Endothelial cell of umbilical vein (primary cell): ENCODE measurements around the gene GLIS2. TPM values are rescaled to one million over a fixed set of nuclear protein-coding genes. Genes with fewer than 3 reads are reported as not detected.

Experiments used
- BruUV-seq: library from RNA; stranded (reverse); fragments of 400-500 nt; replicated peaks from 2 replicates; lab custom pipeline; 2021; lab: Mats Ljungman, UMichigan
- CTCF ChIA-PET: fragments of 300-600, 350-600 bp; sonication (Branson Sonifier 250); formaldehyde crosslinking; loops from one replicate; lab custom pipeline; 2021; ENCODE audit warnings: antibody characterized with exemption, inconsistent platforms; lab: Charles Lee
- POLR2A ChIA-PET: fragments of 300-600, 350-600 bp; sonication (Branson Sonifier 250); formaldehyde crosslinking; loops from one replicate; lab custom pipeline; 2021; ENCODE audit warnings: antibody characterized with exemption, inconsistent platforms; lab: Charles Lee
- DNase-seq: peaks from one replicate; pipeline ENCODE4 v3.0.0-alpha.2; 2011; ENCODE audit warnings: low read depth, low spot score
- FAIRE-seq: peaks from 2 replicates; lab custom pipeline; 2011; peaks lifted over from hg19 to GRCh38; lab: Jason Lieb, UNC
- H2AFZ ChIP-seq: 2 replicates; pipeline ENCODE4 v1.6.0; 2012; ENCODE audit warnings: low read depth, low read length, control low read depth, inconsistent platforms
- H3K27ac ChIP-seq: 2 replicates; pipeline ENCODE4 v1.5.1; 2011; ENCODE audit warnings: low read depth, mild to moderate bottlenecking, control low read depth, low read length, moderate library complexity; ENCODE audit not compliant: insufficient read depth
- H3K27me3 ChIP-seq, 2 experiments: 2 replicates each; pipeline versions ENCODE4 v1.6.0 to v1.6.1; 2011; ENCODE audit warnings: low read length in 2 of 2, mixed read lengths in 1 of 2; ENCODE audit not compliant: control insufficient read depth in 2 of 2, insufficient read depth in 2 of 2
- H3K36me3 ChIP-seq, 2 experiments: 2 replicates in 1 of 2; 3 replicates in 1 of 2; pipeline ENCODE4 v1.5.1; 2011; ENCODE audit warnings: low read length in 2 of 2, mild to moderate bottlenecking in 1 of 2, moderate library complexity in 1 of 2; ENCODE audit not compliant: control insufficient read depth in 2 of 2, insufficient read depth in 2 of 2; ENCODE audit errors: extremely low read depth in 1 of 2
- H3K4me1 ChIP-seq: 3 replicates; pipeline ENCODE4 v1.5.1; 2011; ENCODE audit warnings: mild to moderate bottlenecking, low read length; ENCODE audit not compliant: control insufficient read depth, insufficient read depth; ENCODE audit errors: extremely low read depth
- H3K4me2 ChIP-seq: 2 replicates; pipeline ENCODE4 v1.6.1; 2011; ENCODE audit warnings: low read length, control low read depth, mixed read lengths; ENCODE audit not compliant: insufficient read depth
- H3K4me3 ChIP-seq, 3 experiments: fragments of 200-600 bp in 1 of 3; sonication (generic), shearing (Covaris generic) in 1 of 3; replicated peaks in 1 of 3; 2 replicates each; pipeline ENCODE4 v1.5.1; 2011 to 2016; ENCODE audit warnings: control low read depth in 3 of 3, low read length in 3 of 3, mild to moderate bottlenecking in 2 of 3, inconsistent platforms in 1 of 3, low read depth in 1 of 3, moderate library complexity in 1 of 3; ENCODE audit not compliant: insufficient read depth in 1 of 3
- H3K79me2 ChIP-seq: 2 replicates; pipeline ENCODE4 v1.6.0; 2012; ENCODE audit warnings: low read length, inconsistent platforms; ENCODE audit not compliant: control insufficient read depth, insufficient read depth
- H3K9ac ChIP-seq: replicated peaks from 2 replicates; pipeline ENCODE3; 2011; ENCODE audit warnings: low read length, control low read depth; ENCODE audit not compliant: insufficient read depth; ENCODE audit errors: extremely low read depth
- H3K9me1 ChIP-seq: replicated peaks from 3 replicates; pipeline ENCODE4 v1.6.0; 2011; ENCODE audit warnings: mild to moderate bottlenecking, low read length; ENCODE audit not compliant: control insufficient read depth, insufficient read depth; ENCODE audit errors: extremely low read depth
- H3K9me3 ChIP-seq: replicated peaks from 2 replicates; pipeline ENCODE4 v1.5.1; 2012; ENCODE audit warnings: low read length, inconsistent platforms; ENCODE audit not compliant: control insufficient read depth, insufficient read depth
- H4K20me1 ChIP-seq: replicated peaks from 2 replicates; pipeline ENCODE3; 2011; ENCODE audit warnings: mild to moderate bottlenecking, low read length; ENCODE audit not compliant: control insufficient read depth, insufficient read depth; ENCODE audit errors: extremely low read depth
- CTCF ChIP-seq, 2 donors: IDR thresholded peaks; 1 replicate in 1 of 2; 2 replicates in 1 of 2; pipeline ENCODE4 v1.5.1; 2011; ENCODE audit warnings: low read length in 2 of 2, mild to moderate bottlenecking in 2 of 2, moderate library complexity in 2 of 2, control low read depth in 1 of 2, inconsistent platforms in 1 of 2, low read depth in 1 of 2; ENCODE audit not compliant: insufficient read depth in 1 of 2; ENCODE audit errors: extremely low read depth in 1 of 2
- EZH2 ChIP-seq: IDR thresholded peaks from 2 replicates; pipeline ENCODE4 v1.6.1; 2012; ENCODE audit warnings: borderline replicate concordance, low read depth, mild to moderate bottlenecking, moderate library complexity, low read length, inconsistent platforms; ENCODE audit not compliant: severe bottlenecking
- FOS ChIP-seq: IDR thresholded peaks from 2 replicates; pipeline ENCODE4 v1.6.1; 2011; ENCODE audit warnings: mild to moderate bottlenecking, low read length, moderate library complexity, borderline replicate concordance; ENCODE audit not compliant: insufficient read depth
- GATA2 ChIP-seq: IDR thresholded peaks from 2 replicates; pipeline ENCODE4 v1.7.0; 2011; ENCODE audit warnings: low read depth, mild to moderate bottlenecking, moderate library complexity, mixed read lengths, low read length; ENCODE audit not compliant: insufficient read length, insufficient read depth
- JUN ChIP-seq: IDR thresholded peaks from 2 replicates; pipeline ENCODE4 v1.6.1; 2011; ENCODE audit warnings: borderline replicate concordance, low read depth; ENCODE audit not compliant: insufficient read length, insufficient read depth
- MAX ChIP-seq: IDR thresholded peaks from 2 replicates; pipeline ENCODE4 v1.6.1; 2011; ENCODE audit not compliant: insufficient read depth, insufficient read length
- MYC ChIP-seq: IDR thresholded peaks from one replicate; pipeline ENCODE4 v1.6.1; 2011; ENCODE audit warnings: mild to moderate bottlenecking, low read depth, low read length
- POLR2A ChIP-seq: IDR thresholded peaks from 2 replicates; pipeline ENCODE4 v1.6.1; 2012; ENCODE audit warnings: low read depth, mild to moderate bottlenecking, control low read depth, low read length
- POLR2AphosphoS5 ChIP-seq: IDR thresholded peaks from 2 replicates; pipeline ENCODE4 v1.6.1; 2012; ENCODE audit warnings: low read depth, mild to moderate bottlenecking, control low read depth, low read length, moderate library complexity; ENCODE audit not compliant: insufficient read depth
- dilution Hi-C: fragments of 300-500 bp; cut with MboI; formaldehyde crosslinking; loops from one replicate; pipeline ENCODE4 v1.15.0; 2019; ENCODE audit warnings: low sequenced_read_pairs; ENCODE audit not compliant: extremely low pct_ligation_motif_present
- intact Hi-C: fragments of 100-400 bp; cut with micrococcal nuclease; formaldehyde crosslinking; loops from one replicate; pipeline ENCODE4 v1.10.0; 2022
- polyA plus RNA-seq, 4 experiments: library from polyadenylated mRNA; depleted of rRNA in 3 of 4; stranded (reverse) in 3 of 4; unstranded in 1 of 4; fragments of >200 nt; gene quantifications; 2 replicates each; pipeline versions ENCODE4 v1.2.1 to v1.2.3, GENCODE V29; 2011 to 2012; ENCODE audit warnings: missing spikeins in 1 of 4
- total RNA-seq: library from RNA; stranded (reverse); gene quantifications from 2 replicates; pipeline ENCODE4 v1.2.3, GENCODE V29; 2021

GLIS2 gene
- total and polyA plus RNA-seq, 2 donors (not counting 3 experiments of a cell fraction or from before 2014, with no cell fraction given) = 4.6 to 10.1 TPM

GRCh38 chr16:4349332-4349731, 33.5 kb downstream of the GLIS2 start:
- FAIRE-seq (no peak), DNase-seq (no peak)
- H3K4me3 ChIP-seq = no peak overlapping the region
- H3K9me3 ChIP-seq = no peaks in the 10 kb centered on the region
- peaks cover 7% of the 10 kb centered on the region for H3K4me1 ChIP-seq
- CTCF ChIA-PET = interaction anchor here (3.2 kb wide), 1 partner anchor 54 kb away, joined by 42 read pairs; no protein-coding TSS in a partner anchor
- no TSS peak for BruUV-seq
- H4K20me1 ChIP-seq = no peaks in the 10 kb centered on the region
- no peaks in the 10 kb centered on the region for H3K9me1 ChIP-seq
- no peak overlapping the region for H3K4me2 ChIP-seq
- TF ChIP-seq FOS = no peak
- H3K79me2 ChIP-seq = peaks cover 37% of the 10 kb centered on the region
- POLR2A ChIA-PET = no interaction called here
- intact Hi-C loops (no loop called here), dilution Hi-C loops (no loop called here)
- no peak overlapping the region for H3K27ac ChIP-seq
- peaks cover 0 to 3% of the 10 kb centered on the region in 2 experiments for H3K36me3 ChIP-seq
- H2AFZ ChIP-seq = no peak overlapping the region
- no peak overlapping the region for H3K9ac ChIP-seq
- H3K27me3 ChIP-seq = no peaks in the 10 kb centered on the region

GRCh38 chr16:4350365-4350786, 34.5 kb downstream of the GLIS2 start:
- ChIA-PET CTCF (interaction anchor here (1.0 to 3.2 kb wide), 11 partner anchors 9 to 150 kb away, joined by 3 to 42 read pairs (median 5); partner anchors contain the start of gene CORO7), POLR2A (no interaction called here)
- Histone ChIP-seq H3K79me2 (peaks cover 36% of the 10 kb centered on the region), H2AFZ (peak overlapping the region; percentile 1), H3K4me3 (peak overlapping the region; percentile 1 to 81 (median 47)), H3K36me3 (peaks cover 0 to 3% of the 10 kb centered on the region in 2 experiments), H3K27me3 (no peaks in the 10 kb centered on the region), H4K20me1 (no peaks in the 10 kb centered on the region), H3K9me3 (no peaks in the 10 kb centered on the region), H3K9me1 (no peaks in the 10 kb centered on the region), H3K4me1 (peaks cover 7% of the 10 kb centered on the region), H3K4me2 (peak overlapping the region; percentile 3), H3K9ac (peak overlapping the region; percentile 46), H3K27ac (no peak overlapping the region)
- no peak for TF ChIP-seq MAX
- TF ChIP-seq EZH2 = no peak
- TF ChIP-seq FOS = no peak
- TF ChIP-seq POLR2A = no peak
- no peak for TF ChIP-seq CTCF (IDR thresholded peaks at IDR 0.05; ENCODE audit: extremely low read depth in 1 of 2, insufficient read depth in 1 of 2, low read depth in 1 of 2, low read length in 2 of 2)
- TF ChIP-seq GATA2 = no peak
- TF ChIP-seq JUN = no peak
- TF ChIP-seq POLR2AphosphoS5 = no peak
- TF ChIP-seq MYC = no peak
- BruUV-seq = no TSS peak
- dilution Hi-C loops (no loop called here), intact Hi-C loops (no loop called here)
- no peak for DNase-seq
- peak; percentile 64 for FAIRE-seq
